CD4-positive, alpha-beta T cell treated with Interleukin-4 for 4 hours (primary cell): ENCODE data around the gene PDSS2.

Experiments
- DNase-seq: peaks from one replicate; pipeline ENCODE4 v3.0.0-alpha.2; 2020

PDSS2 gene

GRCh38 chr6:107114213-107114925 is 345.0 kb downstream of the PDSS2 start:
- peak; percentile 40 for DNase-seq

- DNase-seq: no peak
Observed at GRCh38 chr6:107110200-107110599, 349.2 kb downstream of the PDSS2 start.

- no peak for DNase-seq
Observed at GRCh38 chr6:107108201-107108890, 351.0 kb downstream of the PDSS2 start.

GRCh38 chr6:107107791-107108190 is 351.6 kb downstream of the PDSS2 start:
- no peak for DNase-seq

- DNase-seq: no peak
Observed at GRCh38 chr6:107106165-107106564, 353.2 kb downstream of the PDSS2 start.

GRCh38 chr6:107105511-107106116 is 353.8 kb downstream of the PDSS2 start:
- no peak for DNase-seq

GRCh38 chr6:107103082-107103481 is 356.3 kb downstream of the PDSS2 start:
- no peak for DNase-seq
